HG03039 (cell line): Measurements from ENCODE around the gene HSPA12B.

Experiments
- ATAC-seq: cut with Tn5 transposase; IDR thresholded peaks from one replicate; pipeline ENCODE4 v1.9.1; 2021; ENCODE audit warnings: mild to moderate bottlenecking, moderate library complexity; ENCODE audit not compliant: unreplicated experiment

Gene HSPA12B

DNA sequence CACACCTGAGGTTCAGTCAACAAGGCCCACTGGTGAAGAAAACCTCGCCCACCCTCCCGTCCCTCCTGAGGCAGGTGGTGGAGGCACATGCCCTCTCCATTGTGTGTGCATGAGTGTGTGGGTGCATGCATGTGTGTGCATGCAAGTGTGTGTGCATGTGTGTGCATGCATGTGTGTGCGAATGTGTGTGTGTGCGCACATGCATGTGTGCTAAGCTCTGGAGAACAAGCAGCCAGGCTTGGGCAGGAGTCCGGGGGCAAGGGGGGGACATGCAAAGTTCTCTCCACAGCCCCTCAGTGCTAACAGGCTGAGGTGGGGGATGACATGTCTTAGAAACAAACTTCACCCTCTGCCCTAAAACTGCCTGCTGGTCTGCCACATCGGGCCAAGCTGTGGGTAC lies 3.1 kb upstream of the HSPA12B start:
- no peak for ATAC-seq

DNA sequence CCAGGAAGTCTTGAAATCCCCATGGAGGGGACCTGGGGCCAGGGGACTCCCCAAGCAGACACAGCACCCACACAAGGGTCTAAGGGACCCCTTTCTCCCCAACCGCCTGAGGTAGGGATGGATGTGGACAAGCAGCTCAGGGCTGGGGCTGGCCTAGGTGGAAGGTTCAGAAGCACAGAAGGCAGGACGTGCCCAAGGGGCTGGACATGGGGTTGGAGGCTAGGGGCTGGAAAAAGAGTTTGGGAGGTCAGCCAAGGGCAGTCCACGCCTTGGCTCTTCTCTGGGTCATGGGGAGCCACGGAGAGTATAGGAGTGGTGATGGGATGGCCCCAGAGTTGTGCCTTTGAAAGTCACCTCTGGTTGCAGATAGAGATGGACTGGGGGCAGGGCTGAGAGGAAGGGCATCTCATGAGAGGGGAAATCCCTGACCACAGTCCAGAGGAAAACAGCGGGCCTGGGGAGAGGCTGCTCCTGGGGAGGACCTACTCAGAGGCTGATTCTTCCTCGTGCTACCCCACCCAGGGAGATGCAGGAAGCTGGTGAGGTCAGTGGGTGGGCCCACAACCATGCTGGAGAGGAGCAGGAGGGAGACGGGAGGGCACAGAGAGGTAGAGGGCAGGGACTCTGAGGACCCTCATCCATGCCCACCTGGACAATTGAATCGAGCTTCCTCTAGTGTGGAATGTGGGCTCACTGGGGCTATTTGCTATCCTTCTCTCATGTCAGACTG lies 2.5 kb upstream of the HSPA12B start:
- ATAC-seq: no peak

GRCh38 chr20:3730803-3731672 lies 1.4 kb upstream of the HSPA12B start:
- no peak for ATAC-seq

DNA sequence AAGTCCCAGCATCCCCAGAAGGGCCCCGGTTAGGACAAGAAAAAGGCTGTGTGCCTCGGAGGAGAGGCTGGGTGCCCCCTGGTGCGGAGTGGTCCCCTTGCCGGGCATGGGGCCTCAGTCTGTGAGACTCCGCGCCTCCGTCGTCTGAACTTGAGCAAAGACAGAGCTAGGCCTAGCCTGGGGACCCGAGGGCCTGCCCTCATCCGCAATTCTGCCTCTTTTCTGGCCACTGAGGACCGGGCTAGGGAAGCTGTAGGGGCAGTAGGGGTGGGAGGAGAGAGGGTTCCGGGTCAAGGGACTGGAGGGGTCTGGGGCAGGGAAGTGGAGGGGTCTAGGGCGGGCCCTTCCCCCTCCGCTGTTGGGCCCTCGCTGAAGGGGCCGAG lies 550 bp upstream of the HSPA12B start:
- no peak for ATAC-seq

- no peak for ATAC-seq
These were observed 872 bp downstream of the HSPA12B start for GRCh38 chr20:3733119-3733995.

- no peak for ATAC-seq
These were observed 1.8 kb downstream of the HSPA12B start for GRCh38 chr20:3734111-3734843.

DNA sequence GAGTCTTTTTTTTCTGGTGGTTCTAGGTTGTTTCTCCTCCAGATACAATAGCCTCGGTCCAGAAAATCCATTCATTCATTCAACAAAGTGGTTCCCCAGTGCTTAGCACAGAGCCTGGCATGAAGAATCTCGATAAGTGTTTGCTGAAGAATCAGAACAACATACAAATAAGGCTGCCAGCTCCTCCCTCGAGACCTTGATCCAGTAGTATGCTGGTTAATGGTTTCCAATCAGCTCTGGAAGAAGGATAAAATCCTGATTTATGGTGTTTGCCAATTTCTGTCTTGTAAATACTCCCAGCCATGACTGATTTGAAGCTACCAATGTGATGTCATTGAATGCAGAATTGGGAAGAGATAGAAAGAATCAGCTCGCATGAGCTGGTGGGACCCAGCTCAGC lies 3.3 kb downstream of the HSPA12B start:
- no peak for ATAC-seq

- ATAC-seq: no peak
These were observed 5.9 kb downstream of the HSPA12B start for GRCh38 chr20:3738111-3739053.

DNA sequence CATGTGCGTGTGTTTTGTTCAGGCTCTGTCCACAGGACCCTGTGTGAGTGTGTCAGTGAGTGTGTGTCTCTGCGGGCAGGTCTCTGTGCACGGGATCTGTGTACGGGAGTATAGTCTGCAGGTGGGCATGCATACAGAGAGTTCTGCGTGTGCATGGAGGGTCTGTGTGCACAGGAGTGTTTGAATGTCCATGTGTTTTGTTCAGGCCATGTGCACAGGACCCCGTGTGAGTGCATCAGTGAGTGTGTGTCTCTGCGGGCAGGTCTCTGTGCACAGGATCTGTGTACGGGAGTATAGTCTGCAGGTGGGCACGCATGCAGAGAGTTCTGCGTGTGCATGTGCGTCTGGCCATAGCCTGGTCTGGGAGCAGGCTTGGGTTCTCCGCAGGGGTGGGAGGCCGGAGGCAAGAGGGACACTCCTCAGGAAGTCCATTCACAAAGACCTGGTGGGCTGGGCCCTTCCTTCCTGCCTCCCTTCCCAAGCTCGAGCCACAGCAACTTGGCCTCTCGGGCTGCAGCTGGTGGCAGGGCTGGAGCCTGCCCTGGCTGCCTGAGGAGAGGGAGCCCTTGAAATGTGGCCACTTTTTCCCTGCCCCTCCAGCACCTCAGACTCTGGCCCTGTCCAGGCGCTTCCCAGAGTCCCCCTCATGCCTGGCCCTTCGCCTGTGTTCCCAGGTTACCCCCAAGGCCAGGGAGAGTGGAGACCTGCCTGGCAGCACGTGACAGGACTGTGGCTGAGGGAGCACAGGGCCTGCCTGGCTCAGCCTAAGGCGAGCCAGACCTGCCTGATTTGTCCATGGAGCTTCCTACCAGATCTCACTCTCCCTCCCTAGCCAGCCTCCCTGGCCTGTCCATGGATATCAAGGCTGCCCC lies 6.8 kb downstream of the HSPA12B start:
- ATAC-seq: no peak

- ATAC-seq: no peak
These were observed 7.5 kb downstream of the HSPA12B start for GRCh38 chr20:3739926-3740451.

GRCh38 chr20:3740615-3741301 lies 8.3 kb downstream of the HSPA12B start:
- ATAC-seq: no peak

- no peak for ATAC-seq
These were observed 9.5 kb downstream of the HSPA12B start for GRCh38 chr20:3741836-3742458.

- no peak for ATAC-seq
These were observed 10.8 kb downstream of the HSPA12B start for GRCh38 chr20:3743251-3743650.

DNA sequence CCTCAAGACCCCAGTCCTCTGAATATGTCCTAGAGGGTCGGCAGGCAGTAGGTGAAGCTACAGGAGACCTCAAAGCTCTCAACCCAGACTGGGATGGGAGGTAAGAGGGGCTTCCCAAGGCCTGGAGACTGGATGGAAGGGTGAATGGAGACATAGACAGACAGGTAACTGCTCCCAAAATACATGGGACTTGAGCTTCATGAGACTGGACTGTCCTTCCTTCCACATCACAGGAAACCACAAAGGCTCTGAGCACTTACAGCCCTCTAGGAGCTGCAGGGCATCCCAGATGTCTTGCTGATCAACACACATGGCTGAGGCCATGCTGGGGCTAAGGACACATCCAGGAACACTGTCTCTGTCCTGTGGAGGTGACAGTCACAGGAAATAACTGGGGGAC lies 11.6 kb downstream of the HSPA12B start:
- ATAC-seq: no peak

DNA sequence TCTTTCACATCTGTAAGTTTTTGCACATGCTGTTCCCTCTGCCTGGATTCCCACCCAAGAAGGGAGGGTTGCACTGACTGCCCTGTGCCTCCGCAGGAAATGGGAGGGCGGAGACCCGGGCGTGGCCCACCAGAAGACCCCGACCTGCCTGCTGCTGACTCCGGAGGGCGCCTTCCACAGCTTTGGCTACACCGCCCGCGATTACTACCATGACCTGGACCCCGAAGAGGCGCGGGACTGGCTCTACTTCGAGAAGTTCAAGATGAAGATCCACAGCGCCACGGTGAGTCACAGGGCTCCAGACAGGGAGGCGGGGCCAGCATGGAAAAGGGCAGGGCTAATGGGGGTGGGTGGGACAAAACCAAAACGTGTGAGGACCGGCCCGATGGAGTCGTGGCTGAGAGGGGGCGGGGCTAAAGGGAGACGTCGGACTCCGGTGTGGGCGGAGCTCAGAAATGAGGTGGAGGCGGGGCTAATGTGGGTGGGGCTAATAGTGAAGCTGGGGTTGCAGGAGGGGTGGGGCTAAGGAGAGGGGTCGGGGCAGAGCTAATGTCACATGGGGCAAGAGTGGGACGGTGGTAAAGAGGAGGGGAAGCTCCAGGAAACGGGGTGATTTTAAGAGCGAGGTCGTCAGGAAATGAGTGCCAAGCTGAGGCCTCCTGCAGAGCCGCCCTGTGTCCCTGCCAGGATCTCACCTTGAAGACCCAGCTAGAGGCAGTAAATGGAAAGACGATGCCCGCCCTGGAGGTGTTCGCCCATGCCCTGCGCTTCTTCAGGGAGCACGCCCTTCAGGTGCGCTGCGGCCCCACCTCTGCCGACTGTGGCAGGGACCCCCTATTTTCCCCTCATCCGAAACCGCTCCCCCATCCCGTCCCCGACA lies 12.6 kb downstream of the HSPA12B start:
- no peak for ATAC-seq

- ATAC-seq: no peak
These were observed 13.2 kb downstream of the HSPA12B start for GRCh38 chr20:3745686-3746173.
